Esophagus (tissue), 2 donors: ENCODE results near the gene A1BG. TPM values are rescaled to one million over a fixed set of nuclear protein-coding genes. Genes with fewer than 3 reads are reported as not detected.
A peak's percentile ranks its signal among the peaks of the same experiment; 100 is the strongest.
"Not testable (repeated sequence)": the region's sequence is repeated elsewhere in the genome, so short reads cannot be mapped to it uniquely, and the experiment has no call there.

Experiments used
- H3K27ac ChIP-seq, 2 donors: one replicate each; pipeline ENCODE4 v1.5.1; 2013; ENCODE audit warnings: low read depth in 2 of 2, mild to moderate bottlenecking in 2 of 2, inconsistent platforms in 1 of 2, low read length in 1 of 2, moderate library complexity in 1 of 2
- H3K27me3 ChIP-seq, 2 donors: one replicate each; pipeline ENCODE4 v1.6.1; 2013; ENCODE audit warnings: low read length in 2 of 2, control low read depth in 1 of 2, mild to moderate bottlenecking in 1 of 2; ENCODE audit not compliant: insufficient read depth in 2 of 2, control insufficient read depth in 1 of 2
- H3K36me3 ChIP-seq, 2 donors: one replicate each; pipeline ENCODE4 v1.6.1; 2013; ENCODE audit warnings: low read length in 1 of 2; ENCODE audit not compliant: control insufficient read depth in 2 of 2, insufficient read depth in 2 of 2
- H3K4me1 ChIP-seq, 2 donors: one replicate each; pipeline ENCODE4 v1.6.1; 2013; ENCODE audit warnings: low read length in 1 of 2; ENCODE audit not compliant: control insufficient read depth in 2 of 2, insufficient read depth in 2 of 2
- H3K4me3 ChIP-seq, 2 donors: one replicate each; pipeline ENCODE4 v1.5.1; 2013; ENCODE audit warnings: low read length in 2 of 2, mild to moderate bottlenecking in 2 of 2, low read depth in 1 of 2, moderate library complexity in 1 of 2
- H3K9me3 ChIP-seq, 2 donors: one replicate each; pipeline ENCODE4 v1.6.1; 2013; ENCODE audit warnings: mild to moderate bottlenecking in 2 of 2, low read depth in 1 of 2, low read length in 1 of 2, moderate library complexity in 1 of 2; ENCODE audit not compliant: control insufficient read depth in 2 of 2, insufficient read depth in 1 of 2
- WGBS, 2 donors: extraction: QIAGEN DNeasy Blood & Tissue Kit; methylation state at CpG; one replicate each; pipeline ENCODE4 v1.1.7; 2013; 5-methylcytosine and 5-hydroxymethylcytosine counted together
- polyA plus RNA-seq, 2 donors: library from polyadenylated mRNA; stranded (reverse); fragments of 200-250 nt; gene quantifications; one replicate each; pipeline ENCODE4 v1.2.3, GENCODE V29; 2013
- donor health status: healthy with polysubstance abuse.
- donor health status: Bipolar disorder and iron deficiency.

A1BG gene
- polyA plus RNA-seq, 2 donors: 5.4 to 10.6 TPM

DNA sequence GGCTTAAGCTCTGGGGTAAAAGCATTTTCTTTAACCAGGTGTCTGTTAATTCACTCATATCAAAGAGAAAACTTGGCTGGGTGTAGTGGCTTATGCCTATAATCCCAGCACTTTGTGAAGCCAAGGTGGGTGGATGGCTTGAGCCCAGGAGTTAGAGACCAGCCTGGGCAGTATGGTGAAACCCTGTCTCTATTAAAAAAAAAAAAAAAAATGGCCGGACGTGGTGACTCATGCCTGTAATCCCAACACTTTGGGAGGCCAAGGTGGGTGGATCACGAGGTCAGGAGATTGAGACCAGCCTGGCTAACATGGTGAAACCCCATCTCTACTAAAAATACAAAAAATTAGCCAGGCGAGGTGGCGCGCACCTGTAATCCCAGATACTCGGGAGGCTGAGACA lies 23.4 kb upstream of the A1BG start:
- H3K27ac ChIP-seq, H3K4me3 ChIP-seq, H3K27me3 ChIP-seq, H3K9me3 ChIP-seq, H3K36me3 ChIP-seq: not testable (repeated sequence)
- peaks cover 0 to 14% of the 10 kb centered on the region in 2 donors for H3K4me1 ChIP-seq
- WGBS, 2 donors: 79 to 83% methylated on average over 5 to 7 of the region's 7 CpGs

DNA sequence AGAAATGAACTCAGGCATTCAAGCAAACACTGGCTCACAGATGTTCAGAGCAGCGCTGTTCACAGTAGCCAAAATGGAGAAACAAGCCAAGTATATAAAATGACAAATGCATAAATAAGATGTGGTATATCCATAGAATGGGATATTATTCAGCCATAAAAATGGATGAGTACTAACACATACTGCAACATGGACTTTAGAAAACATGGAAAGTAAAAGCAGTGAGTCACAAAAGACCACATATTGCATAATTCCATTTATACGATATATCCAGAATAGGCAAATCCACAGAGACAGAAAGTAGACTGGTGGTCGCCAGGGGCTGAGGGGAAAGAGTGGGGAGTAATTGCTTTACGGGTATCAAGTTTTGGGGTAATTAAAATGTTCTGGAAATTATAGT lies 20.9 kb upstream of the A1BG start:
- H3K27ac ChIP-seq: no peak overlapping the region
- WGBS, 2 donors: 85 to 86% methylated on average over 4 of the region's 4 CpGs

DNA sequence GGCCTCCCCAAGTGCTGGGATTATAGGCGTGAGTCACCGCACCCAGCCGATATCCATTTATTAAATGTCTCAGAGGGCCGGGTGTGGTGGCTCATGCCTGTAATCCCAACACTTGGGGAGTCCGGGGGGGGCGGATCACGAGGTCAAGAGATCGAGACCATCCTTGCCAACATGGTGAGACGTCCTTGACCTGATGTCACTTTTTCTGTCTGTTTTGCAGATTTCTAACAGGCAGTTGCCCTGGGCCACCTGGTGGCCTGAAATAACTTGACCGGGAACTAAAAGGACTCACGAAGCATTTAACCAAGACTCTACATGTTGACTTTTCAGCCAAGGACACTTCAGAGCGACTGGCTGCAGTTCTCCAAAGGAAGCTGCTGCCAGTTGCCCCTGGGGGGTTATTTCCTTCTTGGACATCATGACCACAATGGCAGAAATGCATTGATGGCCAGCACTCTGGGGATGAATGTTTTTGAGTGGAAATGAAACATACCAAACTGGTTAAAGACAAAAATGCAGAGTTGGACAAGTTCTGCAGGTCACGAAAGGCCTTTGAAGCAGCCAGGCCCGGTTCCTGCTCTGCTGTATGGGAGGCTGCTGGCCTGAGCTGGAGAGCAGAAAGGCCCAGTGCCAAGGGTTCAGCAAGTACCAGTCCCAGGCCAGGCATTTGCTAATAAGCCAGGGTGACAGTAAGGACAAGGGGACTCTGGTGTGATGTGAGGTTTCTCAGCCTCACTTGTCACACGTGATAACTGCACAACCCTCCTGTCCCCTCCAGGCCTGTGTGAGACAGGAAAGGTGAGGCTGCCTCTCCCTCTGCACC lies 19.2 kb upstream of the A1BG start:
- Histone ChIP-seq H3K4me1 (no peaks in the 10 kb centered on the region), H3K4me3 (no peak overlapping the region), H3K36me3 (no peaks in the 10 kb centered on the region), H3K9me3 (no peaks in the 10 kb centered on the region), H3K27ac (no peak overlapping the region), H3K27me3 (no peaks in the 10 kb centered on the region)
- WGBS, 2 donors: 72 to 74% methylated on average over 15 of the region's 15 CpGs

More for the DNA sequence above, 20.9 kb upstream of the A1BG start:
- H3K27me3 ChIP-seq: no peaks in the 10 kb centered on the region
- H3K36me3 ChIP-seq: no peaks in the 10 kb centered on the region
- peaks cover 0 to 2% of the 10 kb centered on the region in 2 donors for H3K4me1 ChIP-seq
- no peak overlapping the region for H3K4me3 ChIP-seq
- H3K9me3 ChIP-seq: no peaks in the 10 kb centered on the region

DNA sequence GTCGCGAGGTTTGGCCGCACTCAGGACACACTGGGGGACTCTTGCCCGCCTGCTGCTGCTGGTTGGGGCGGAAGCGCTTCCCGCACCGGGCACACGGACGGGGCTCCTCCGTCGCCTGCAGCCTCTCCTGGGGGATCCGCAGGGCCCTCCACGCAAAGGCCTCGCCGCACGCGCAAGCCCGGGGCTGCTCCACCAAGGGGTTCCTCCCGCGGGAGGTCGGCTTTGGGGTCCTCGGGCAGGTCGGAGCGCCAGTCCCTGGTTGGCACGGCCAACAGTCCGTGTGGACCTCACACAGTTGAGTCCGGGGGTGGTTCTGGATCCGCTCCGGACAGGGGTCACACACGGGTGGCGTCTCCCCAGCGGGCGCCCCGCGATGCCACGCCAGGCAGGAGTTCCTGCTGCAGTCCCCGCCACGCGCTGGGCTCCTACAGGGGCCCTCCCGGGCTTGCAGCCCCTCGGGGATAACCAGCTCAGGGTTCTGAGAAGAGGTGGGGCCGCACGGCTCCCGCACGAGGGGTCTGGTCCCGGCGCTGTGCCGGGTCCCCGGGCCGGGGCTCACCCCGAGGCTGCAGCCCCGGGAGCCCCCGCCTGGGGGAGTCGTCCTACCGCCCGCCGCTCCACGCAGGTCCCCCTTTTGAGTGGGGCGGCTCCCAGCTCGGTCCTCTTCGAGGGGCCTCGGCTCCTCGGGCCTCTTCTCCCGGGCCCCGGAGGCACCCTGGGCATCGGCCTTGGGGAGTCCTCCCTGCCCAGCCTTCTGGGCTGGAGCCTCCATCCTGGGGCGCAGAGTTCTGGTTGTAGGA lies 15.5 kb upstream of the A1BG start:
- no peaks in the 10 kb centered on the region for H3K4me1 ChIP-seq
- H3K27me3 ChIP-seq: no peaks in the 10 kb centered on the region
- H3K9me3 ChIP-seq: no peaks in the 10 kb centered on the region
- 84 to 89% methylated on average over 64 to 68 of the region's 68 CpGs for WGBS, 2 donors
- H3K36me3 ChIP-seq: peaks cover 0 to 3% of the 10 kb centered on the region in 2 donors
- H3K4me3 ChIP-seq: no peak overlapping the region
- no peak overlapping the region for H3K27ac ChIP-seq

DNA sequence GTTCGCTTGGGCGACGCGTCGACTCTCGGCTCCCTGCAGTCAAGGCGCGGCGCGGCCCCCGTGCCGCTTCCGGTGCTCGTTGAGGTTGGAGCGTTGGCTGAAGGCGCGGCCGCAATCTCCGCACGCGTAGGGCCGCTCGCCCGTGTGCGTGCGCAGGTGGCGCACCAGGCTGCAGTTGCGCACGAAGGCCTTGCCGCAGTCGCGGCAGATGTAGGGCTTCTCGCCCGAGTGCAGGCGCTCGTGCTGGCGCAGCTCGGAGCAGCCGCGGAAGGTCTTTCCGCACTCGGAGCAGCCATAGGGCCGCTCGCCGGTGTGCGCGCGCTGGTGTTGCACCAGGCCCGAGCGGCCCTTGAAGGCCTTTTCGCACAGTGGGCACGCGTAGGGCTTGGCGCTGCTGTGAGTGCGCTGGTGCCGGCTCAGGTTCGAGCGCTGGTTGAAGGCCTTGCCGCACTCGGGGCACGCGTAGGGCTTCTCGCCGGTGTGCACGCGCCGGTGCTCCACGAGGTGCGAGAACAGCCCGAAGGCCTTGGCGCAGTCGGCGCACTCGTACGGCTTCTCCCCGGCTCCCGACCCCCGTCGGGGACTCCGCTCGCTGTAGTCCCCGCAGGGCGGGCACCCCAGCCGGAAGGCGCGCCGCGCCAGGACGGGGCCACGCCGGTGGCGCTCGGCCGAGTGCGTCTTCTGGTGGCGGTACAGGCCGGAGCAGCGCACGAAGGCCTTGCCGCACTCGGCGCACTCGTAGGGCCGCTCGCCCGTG lies 14.6 kb upstream of the A1BG start:
- Histone ChIP-seq H3K36me3 (peaks cover 0 to 3% of the 10 kb centered on the region in 2 donors), H3K27me3 (no peaks in the 10 kb centered on the region), H3K4me1 (no peaks in the 10 kb centered on the region), H3K27ac (no peak overlapping the region), H3K9me3 (no peaks in the 10 kb centered on the region), H3K4me3 (no peak overlapping the region)
- WGBS, 2 donors: 68 to 75% methylated on average over 98 to 106 of the region's 106 CpGs

DNA sequence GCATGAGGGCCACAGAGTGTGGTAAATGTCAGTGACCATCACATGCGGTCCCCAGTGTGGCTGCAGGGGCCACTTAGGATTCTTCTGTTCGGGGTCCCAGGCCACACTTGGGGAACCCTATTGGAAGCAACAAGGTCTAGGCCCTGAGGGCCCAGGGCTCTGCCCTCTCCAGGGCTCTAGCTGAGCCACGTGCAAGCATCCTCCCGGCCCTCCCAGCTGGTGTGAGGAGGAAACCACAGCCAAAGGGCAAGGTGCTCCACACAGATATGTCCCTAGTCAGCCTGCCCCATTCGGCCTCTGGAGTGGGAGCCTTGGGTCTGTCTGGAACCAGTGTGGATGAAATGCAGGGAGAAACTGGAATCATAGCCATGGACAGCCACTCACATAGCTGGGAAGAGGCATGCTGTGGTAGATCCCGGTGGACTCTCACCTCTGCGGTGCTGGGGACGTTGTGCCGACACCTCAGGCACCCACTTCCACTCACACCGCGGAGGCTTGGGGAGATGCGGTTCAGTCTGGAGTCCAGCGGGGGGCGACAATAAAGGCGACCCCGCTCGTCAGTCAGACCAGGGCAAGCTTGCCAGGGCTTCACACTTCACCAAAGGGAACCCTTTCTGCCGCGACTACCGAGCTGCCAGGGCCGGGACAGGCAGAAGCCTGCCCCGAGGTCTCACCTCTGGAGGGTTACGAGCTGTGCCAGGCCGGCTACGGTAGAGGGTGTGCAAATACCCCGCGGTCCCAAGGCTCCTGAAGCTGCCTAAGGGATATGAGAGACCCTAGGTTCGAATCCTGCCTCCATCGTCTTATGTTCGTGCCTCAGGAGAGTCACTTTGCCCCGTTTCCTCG lies 13.5 kb upstream of the A1BG start:
- Histone ChIP-seq H3K4me1 (peaks cover 0 to 1% of the 10 kb centered on the region in 2 donors), H3K4me3 (no peak overlapping the region), H3K27ac (no peak overlapping the region), H3K27me3 (no peaks in the 10 kb centered on the region), H3K36me3 (peaks cover 0 to 3% of the 10 kb centered on the region in 2 donors), H3K9me3 (no peaks in the 10 kb centered on the region)
- 88 to 92% methylated on average over 32 of the region's 32 CpGs for WGBS, 2 donors

DNA sequence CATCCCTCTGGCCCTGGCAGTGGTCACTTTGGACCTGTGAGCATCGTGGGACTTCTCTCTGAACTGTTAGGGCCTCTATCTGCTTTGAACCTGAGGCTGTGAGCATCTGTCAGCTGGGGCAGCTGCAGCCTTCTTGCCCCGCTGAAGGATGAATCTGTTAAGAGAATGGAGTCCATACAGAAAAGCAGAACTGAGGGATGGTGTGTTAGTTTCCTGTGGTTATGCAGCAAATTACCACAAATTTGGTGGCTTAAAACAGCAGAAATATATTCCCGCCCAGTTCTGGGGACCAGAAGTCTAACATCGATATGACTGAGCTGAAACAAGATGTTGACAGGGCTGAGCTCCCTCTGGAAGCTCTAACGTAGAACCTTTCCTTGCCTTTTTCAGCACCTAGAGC lies 10.9 kb upstream of the A1BG start:
- peaks cover 0 to 3% of the 10 kb centered on the region in 2 donors for H3K36me3 ChIP-seq
- H3K4me1 ChIP-seq: peaks cover 0 to 3% of the 10 kb centered on the region in 2 donors
- 81 to 85% methylated on average over 5 of the region's 5 CpGs for WGBS, 2 donors
- H3K27me3 ChIP-seq: no peaks in the 10 kb centered on the region
- H3K4me3 ChIP-seq: no peak overlapping the region
- H3K9me3 ChIP-seq: no peaks in the 10 kb centered on the region
- no peak overlapping the region for H3K27ac ChIP-seq

DNA sequence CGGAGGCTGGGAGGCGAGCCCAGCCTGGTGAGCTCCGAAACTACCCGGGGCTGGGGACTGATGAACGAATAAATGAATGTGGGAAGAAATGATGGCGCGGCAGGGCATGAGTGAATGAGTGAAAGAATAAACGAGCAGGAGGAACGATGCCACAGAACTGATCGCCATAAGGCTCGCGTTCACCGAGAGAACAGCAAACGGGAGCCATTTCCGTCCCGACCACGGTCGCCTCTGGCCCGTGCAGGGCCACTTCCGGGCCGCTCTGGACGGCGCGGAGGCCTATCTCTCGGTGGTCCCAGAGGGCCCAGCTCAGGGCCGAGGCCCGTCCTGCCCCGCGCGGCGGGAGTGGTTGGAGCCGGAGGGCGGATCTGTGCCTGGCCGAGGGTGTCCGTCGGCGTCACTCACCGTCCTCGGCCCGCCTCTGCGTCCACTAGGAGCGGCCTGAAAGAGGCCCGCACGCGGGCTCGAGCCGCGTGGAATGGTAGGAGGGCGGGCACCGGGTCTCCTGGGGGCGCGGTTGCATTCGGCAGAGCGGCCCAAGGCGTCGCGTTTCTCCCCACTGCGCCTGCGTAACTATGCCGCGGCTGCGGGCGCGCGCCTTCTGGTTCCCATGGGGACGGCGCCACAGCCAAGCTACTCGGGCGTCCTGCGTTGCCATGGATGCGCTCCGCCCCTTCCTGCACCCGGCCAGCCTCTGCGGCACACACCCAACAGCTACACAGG lies 9.1 kb upstream of the A1BG start, which contains the start of gene ZNF497:
ZNF497 (minus strand) TSS at position 480 of the 723 bp plus-strand sequence. CDS start 5,116 bp downstream, outside the sequence.
- Histone ChIP-seq H3K9me3 (no peaks in the 10 kb centered on the region), H3K4me1 (peaks cover 0 to 6% of the 10 kb centered on the region in 2 donors), H3K27me3 (no peaks in the 10 kb centered on the region), H3K27ac (peak within 1 kb of the TSS; percentile 88 to 94), H3K36me3 (peaks cover 0 to 3% of the 10 kb centered on the region in 2 donors), H3K4me3 (peak within 1 kb of the TSS; percentile 58 to 65)
- 0% methylated on average over 62 to 74 of the region's 74 CpGs for WGBS, 2 donors
